GM12878 (cell line): ENCODE measurements around the gene MRPL27. TPM values are rescaled to one million over a fixed set of nuclear protein-coding genes. Genes with fewer than 3 reads are reported as not detected.

Source experiments
- ATF2 ChIP-seq: IDR thresholded peaks from 2 replicates; pipeline ENCODE4 v1.6.1; 2012; ENCODE audit warnings: low read length, inconsistent platforms
- BCLAF1 ChIP-seq: fragments of 450-650 bp; IDR thresholded peaks from 2 replicates; pipeline ENCODE4 v1.6.1; 2017; ENCODE audit warnings: antibody characterized with exemption, mild to moderate bottlenecking, moderate library complexity
- BMI1 ChIP-seq: fragments of 450-650 bp; IDR thresholded peaks from 2 replicates; pipeline ENCODE4 v1.6.1; 2016; ENCODE audit warnings: mild to moderate bottlenecking, moderate library complexity, borderline replicate concordance
- CHD2 ChIP-seq: IDR thresholded peaks from 2 replicates; pipeline ENCODE4 v1.6.1; 2011; ENCODE audit warnings: low read depth, low read length, improper control_type of control experiment, borderline replicate concordance
- ELK1 ChIP-seq: IDR thresholded peaks from 2 replicates; pipeline ENCODE4 v1.6.1; 2012; ENCODE audit warnings: low read depth, low read length, improper control_type of control experiment
- ETV6 ChIP-seq, 2 experiments: fragments of 450-650 bp in 1 of 2; IDR thresholded peaks in 1 of 2; conservative IDR thresholded peaks in 1 of 2; 2 replicates each; pipeline ENCODE4 v1.6.1; 2014; ENCODE audit warnings: antibody characterized with exemption in 1 of 2, borderline replicate concordance in 1 of 2, low read depth in 1 of 2, mild to moderate bottlenecking in 1 of 2, moderate library complexity in 1 of 2
- GABPA ChIP-seq: IDR thresholded peaks from 2 replicates; pipeline ENCODE4 v1.6.1; 2014; ENCODE audit warnings: antibody characterized with exemption, low read depth, mild to moderate bottlenecking, inconsistent platforms
- HDAC6 ChIP-seq: fragments of 200-600 bp; sonication (generic); IDR thresholded peaks from one replicate; pipeline ENCODE4 v1.8.0; 2017; ENCODE audit warnings: antibody characterized with exemption; ENCODE audit not compliant: unreplicated experiment
- NKRF ChIP-seq: fragments of 450-650 bp; conservative IDR thresholded peaks from 2 replicates; pipeline ENCODE4 v1.6.1; 2017; ENCODE audit warnings: mild to moderate bottlenecking, moderate library complexity
- NR2C1 ChIP-seq: fragments of 450-650 bp; IDR thresholded peaks from 2 replicates; pipeline ENCODE4 v1.6.1; 2017; ENCODE audit warnings: antibody characterized with exemption, mild to moderate bottlenecking, moderate library complexity
- PBX3 ChIP-seq: IDR thresholded peaks from 2 replicates; pipeline ENCODE4 v1.6.1; 2011; ENCODE audit warnings: mild to moderate bottlenecking, low read depth, low read length, moderate library complexity; ENCODE audit not compliant: insufficient replicate concordance
- PML ChIP-seq: IDR thresholded peaks from 2 replicates; pipeline ENCODE4 v1.6.1; 2012; ENCODE audit warnings: low read length, inconsistent platforms
- RUNX3 ChIP-seq: IDR thresholded peaks from 2 replicates; pipeline ENCODE4 v1.6.1; 2012; ENCODE audit warnings: low read length, inconsistent platforms
- SIN3A ChIP-seq: IDR thresholded peaks from 2 replicates; pipeline ENCODE4 v1.6.1; 2012; ENCODE audit warnings: low read depth, low read length, improper control_type of control experiment
- SUPT20H ChIP-seq: IDR thresholded peaks from 2 replicates; pipeline ENCODE4 v1.6.1; 2011; ENCODE audit warnings: low read depth, mild to moderate bottlenecking, low read length, moderate library complexity, borderline replicate concordance; ENCODE audit not compliant: control insufficient read depth
- TARDBP ChIP-seq: IDR thresholded peaks from 2 replicates; pipeline ENCODE4 v1.6.1; 2016; ENCODE audit warnings: borderline replicate concordance
- WRNIP1 ChIP-seq: IDR thresholded peaks from 2 replicates; pipeline ENCODE4 v1.6.1; 2011; ENCODE audit warnings: low read depth, low read length, improper control_type of control experiment, borderline replicate concordance
- ZBTB33 ChIP-seq: fragments of 450-650 bp; IDR thresholded peaks from 2 replicates; pipeline ENCODE4 v1.6.1; 2017; ENCODE audit warnings: mild to moderate bottlenecking
- polyA plus RNA-seq, 11 experiments: library from polyadenylated mRNA; depleted of rRNA in 4 of 11; unstranded in 6 of 11; stranded (reverse) in 5 of 11; fragments of >200 nt; fragmentation: Nextera tagmentation in 4 of 11; fragmentation: Illumina TruSeq in 1 of 11; extraction: Ambion mirVana in 4 of 11; extraction: Trizol in 1 of 11; gene quantifications; 1 replicate in 1 of 11; 2 replicates in 10 of 11; pipeline versions ENCODE4 v1.2.1 to v1.2.3, GENCODE V29; 2011 to 2016; ENCODE audit warnings: inconsistent platforms in 2 of 11, missing spikeins in 2 of 11, low read depth in 1 of 11
- total RNA-seq, 4 experiments: library from RNA; depleted of rRNA in 3 of 4; stranded (reverse); fragments of >200 nt in 3 of 4; fragmentation: Illumina TruSeq in 1 of 4; extraction: Trizol in 1 of 4; gene quantifications; 2 replicates each; pipeline versions ENCODE4 v1.2.1 to v1.2.3, GENCODE V29; 2013 to 2021

The MRPL27 gene
- total and polyA plus RNA-seq, 10 of the 15 experiments (the other 5 are each of a cell fraction or from before 2014, with no cell fraction given), result 83.0 to 390 (median 131) TPM

- TF ChIP-seq NKRF (peak; percentile 99), BCLAF1 (no peak), SUPT20H (no peak), RUNX3 (no peak), PBX3 (peak; percentile 9), GABPA (peak; percentile 99), ETV6 (conservative IDR thresholded peaks at IDR 0.05 in 1 of 2, IDR thresholded peaks at IDR 0.05 in 1 of 2; ENCODE audit: borderline replicate concordance in 1 of 2, low read depth in 1 of 2) (peak in 1 of 2 experiments; percentile 93; a peak in 2 of 4 replicates), SIN3A (peak; percentile 99), CHD2 (peak; percentile 60; the same call in 1 of the 2 replicates), ZBTB33 (no peak), ATF2 (no peak), ELK1 (peak; percentile 85), BMI1 (no peak), WRNIP1 (0 out of 2 replicates have a peak, but pooled peaks have one; percentile 30), HDAC6 (no peak), NR2C1 (peak; percentile 99), PML (peak; percentile 97), TARDBP (no peak)
Measured at GRCh38 chr17:50372758-50373556, at the start of gene MRPL27, which contains the start of gene EME1 (continued).
